HT-29 (cell line): ENCODE data around the gene EIF2S3. TPM values are rescaled to one million over a fixed set of nuclear protein-coding genes. Genes with fewer than 3 reads are reported as not detected.

Source experiments
- total RNA-seq: library from RNA; depleted of rRNA; stranded (reverse); fragments of >200 nt; shearing (Covaris generic); gene quantifications from 2 replicates; pipeline ENCODE4 v1.2.3, GENCODE V29; 2014; rRNA removed

The EIF2S3 gene
- total RNA-seq, 1 experiment from 2014 or later: 95.2 TPM

Other genes starting within 250 kb of the EIF2S3 start
- gene APOO, start 147.0 kb upstream of the EIF2S3 start, total RNA-seq: 5.2 and 6.4 TPM in 2 replicates
- gene CXorf58, start 146.9 kb upstream of the EIF2S3 start, total RNA-seq: not detected in 2 replicates
- 2.3 and 2.4 TPM in 2 replicates for gene KLHL15, start 27.8 kb upstream of the EIF2S3 start, total RNA-seq
- 10.5 and 11.9 TPM in 2 replicates for gene ZFX, start 94.8 kb downstream of the EIF2S3 start, total RNA-seq